ENCODE data around the gene SPTBN4.

The SPTBN4 gene

GRCh38 chr19:40585982-40586422 is 119.2 kb downstream of the SPTBN4 start:
- H3K9me3 ChIP-seq (ENCODE audit: insufficient read depth, low read length): no peaks in the 10 kb centered on the region
- no peak overlapping the region for H3K9ac ChIP-seq (ENCODE audit: low read length)
- no peaks in the 10 kb centered on the region for H3K9me2 ChIP-seq (replicated peaks; ENCODE audit: insufficient read depth, low read length)
- no peaks in the 10 kb centered on the region for H3F3A ChIP-seq (ENCODE audit: insufficient read depth)
- no peak overlapping the region for H3K4me2 ChIP-seq (ENCODE audit: low read depth, low read length, poor library complexity, severe bottlenecking)
- H3K27ac ChIP-seq (ENCODE audit: low read depth, low read length): no peak overlapping the region
- TF ChIP-seq, protein P1, sequence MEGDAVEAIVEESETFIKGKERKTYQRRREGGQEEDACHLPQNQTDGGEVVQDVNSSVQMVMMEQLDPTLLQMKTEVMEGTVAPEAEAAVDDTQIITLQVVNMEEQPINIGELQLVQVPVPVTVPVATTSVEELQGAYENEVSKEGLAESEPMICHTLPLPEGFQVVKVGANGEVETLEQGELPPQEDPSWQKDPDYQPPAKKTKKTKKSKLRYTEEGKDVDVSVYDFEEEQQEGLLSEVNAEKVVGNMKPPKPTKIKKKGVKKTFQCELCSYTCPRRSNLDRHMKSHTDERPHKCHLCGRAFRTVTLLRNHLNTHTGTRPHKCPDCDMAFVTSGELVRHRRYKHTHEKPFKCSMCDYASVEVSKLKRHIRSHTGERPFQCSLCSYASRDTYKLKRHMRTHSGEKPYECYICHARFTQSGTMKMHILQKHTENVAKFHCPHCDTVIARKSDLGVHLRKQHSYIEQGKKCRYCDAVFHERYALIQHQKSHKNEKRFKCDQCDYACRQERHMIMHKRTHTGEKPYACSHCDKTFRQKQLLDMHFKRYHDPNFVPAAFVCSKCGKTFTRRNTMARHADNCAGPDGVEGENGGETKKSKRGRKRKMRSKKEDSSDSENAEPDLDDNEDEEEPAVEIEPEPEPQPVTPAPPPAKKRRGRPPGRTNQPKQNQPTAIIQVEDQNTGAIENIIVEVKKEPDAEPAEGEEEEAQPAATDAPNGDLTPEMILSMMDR (IDR thresholded peaks at IDR 0.05; ENCODE audit: insufficient read depth, low read length, poor library complexity, severe bottlenecking): no peak
- TF ChIP-seq EZH2phosphoT487 (conservative IDR thresholded peaks at IDR 0.05; ENCODE audit: low read length): no peak
- H3K36me3 ChIP-seq (ENCODE audit: low read length): no peaks in the 10 kb centered on the region
- H3K79me2 ChIP-seq (ENCODE audit: insufficient read depth, low read length): no peaks in the 10 kb centered on the region
- no peak overlapping the region for H2AFZ ChIP-seq (ENCODE audit: low read depth, low read length, severe bottlenecking)
- no peak overlapping the region for H3K4me3 ChIP-seq (ENCODE audit: insufficient read depth, low read length, poor library complexity, severe bottlenecking)
- no peaks in the 10 kb centered on the region for H3K27me3 ChIP-seq (ENCODE audit: low read length)
- H4K20me1 ChIP-seq (ENCODE audit: low read depth, low read length): no peaks in the 10 kb centered on the region

GRCh38 chr19:40586611-40587010 is 119.8 kb downstream of the SPTBN4 start:
- Histone ChIP-seq H3K4me3 (ENCODE audit: insufficient read depth, low read length, poor library complexity, severe bottlenecking) (no peak overlapping the region), H3K9ac (ENCODE audit: low read length) (no peak overlapping the region), H3F3A (ENCODE audit: insufficient read depth) (no peaks in the 10 kb centered on the region), H2AFZ (ENCODE audit: low read depth, low read length, severe bottlenecking) (no peak overlapping the region), H3K9me3 (ENCODE audit: insufficient read depth, low read length) (no peaks in the 10 kb centered on the region), H3K4me2 (ENCODE audit: low read depth, low read length, poor library complexity, severe bottlenecking) (no peak overlapping the region), H3K27me3 (ENCODE audit: low read length) (no peaks in the 10 kb centered on the region), H3K9me2 (replicated peaks; ENCODE audit: insufficient read depth, low read length) (no peaks in the 10 kb centered on the region), H4K20me1 (ENCODE audit: low read depth, low read length) (no peaks in the 10 kb centered on the region), H3K79me2 (ENCODE audit: insufficient read depth, low read length) (no peaks in the 10 kb centered on the region), H3K27ac (ENCODE audit: low read depth, low read length) (no peak overlapping the region), H3K36me3 (ENCODE audit: low read length) (no peaks in the 10 kb centered on the region)
- no peak for TF ChIP-seq EZH2phosphoT487 (conservative IDR thresholded peaks at IDR 0.05; ENCODE audit: low read length)
- TF ChIP-seq, protein P1 (IDR thresholded peaks at IDR 0.05; ENCODE audit: insufficient read depth, low read length, poor library complexity, severe bottlenecking): no peak

- Histone ChIP-seq H3K79me2 (ENCODE audit: insufficient read depth, low read length) (no peaks in the 10 kb centered on the region), H3K27ac (ENCODE audit: low read depth, low read length) (no peak overlapping the region), H4K20me1 (ENCODE audit: low read depth, low read length) (no peaks in the 10 kb centered on the region), H3F3A (ENCODE audit: insufficient read depth) (no peaks in the 10 kb centered on the region), H2AFZ (ENCODE audit: low read depth, low read length, severe bottlenecking) (no peak overlapping the region), H3K4me2 (ENCODE audit: low read depth, low read length, poor library complexity, severe bottlenecking) (no peak overlapping the region), H3K9me3 (ENCODE audit: insufficient read depth, low read length) (no peaks in the 10 kb centered on the region), H3K27me3 (ENCODE audit: low read length) (no peaks in the 10 kb centered on the region), H3K9ac (ENCODE audit: low read length) (no peak overlapping the region), H3K9me2 (replicated peaks; ENCODE audit: insufficient read depth, low read length) (no peaks in the 10 kb centered on the region), H3K4me3 (ENCODE audit: insufficient read depth, low read length, poor library complexity, severe bottlenecking) (no peak overlapping the region), H3K36me3 (ENCODE audit: low read length) (no peaks in the 10 kb centered on the region)
- TF ChIP-seq EZH2phosphoT487 (conservative IDR thresholded peaks at IDR 0.05; ENCODE audit: low read length): no peak
- TF ChIP-seq, protein P1 (IDR thresholded peaks at IDR 0.05; ENCODE audit: insufficient read depth, low read length, poor library complexity, severe bottlenecking): no peak
Observed at GRCh38 chr19:40588110-40588854, 121.5 kb downstream of the SPTBN4 start.

Data from SU-DHL-6 (cell line).